HL-60 (cell line): ENCODE data around the gene POLD2.

ENCODE experiments used
- DNase-seq, 2 experiments: peaks; one replicate each; pipeline ENCODE4 v3.0.0-alpha.2; 2010 to 2020; ENCODE audit warnings: low read depth in 1 of 2, low spot score in 1 of 2
- H3K27ac ChIP-seq: fragments of 250-450 bp; sonication (Bioruptor Pico); replicated peaks from 2 replicates; pipeline ENCODE4 v1.5.1; 2020; ENCODE audit warnings: mild to moderate bottlenecking, moderate library complexity
- H3K27me3 ChIP-seq: fragments of 250-450 bp; sonication (Bioruptor Pico); 2 replicates; pipeline ENCODE4 v1.5.1; 2021; ENCODE audit warnings: mild to moderate bottlenecking, moderate library complexity; ENCODE audit not compliant: insufficient read depth, poor library complexity, severe bottlenecking
- H3K4me3 ChIP-seq: replicated peaks from 2 replicates; pipeline ENCODE4 v1.5.1; 2011; ENCODE audit warnings: mild to moderate bottlenecking, control low read depth, low read length; ENCODE audit not compliant: insufficient read depth
- CTCF ChIP-seq: IDR thresholded peaks from one replicate; pipeline ENCODE4 v1.5.1; 2011; ENCODE audit warnings: low read length, control low read depth, inconsistent platforms; ENCODE audit not compliant: insufficient read depth
- GABPA ChIP-seq: IDR thresholded peaks from 2 replicates; pipeline ENCODE4 v1.6.1; 2012; ENCODE audit warnings: low read depth
- POLR2AphosphoS5 ChIP-seq: IDR thresholded peaks from 2 replicates; pipeline ENCODE4 v1.6.1; 2012; ENCODE audit warnings: low read depth
- REST ChIP-seq: IDR thresholded peaks from 2 replicates; pipeline ENCODE4 v1.6.1; 2012; ENCODE audit warnings: low read depth; ENCODE audit not compliant: insufficient replicate concordance
- SPI1 ChIP-seq: IDR thresholded peaks from 2 replicates; pipeline ENCODE4 v1.6.1; 2012; ENCODE audit warnings: low read depth, mild to moderate bottlenecking, borderline replicate concordance

POLD2 gene

GRCh38 chr7:44142028-44142427, 18.7 kb upstream of the POLD2 start:
- no peak overlapping the region for H3K27ac ChIP-seq
- peaks cover 6% of the 10 kb centered on the region for H3K27me3 ChIP-seq
- TF ChIP-seq REST = no peak
- no peak for TF ChIP-seq CTCF
- no peak for TF ChIP-seq GABPA
- no peak for TF ChIP-seq POLR2AphosphoS5
- no peak for TF ChIP-seq SPI1
- no peak for DNase-seq
- H3K4me3 ChIP-seq = no peak overlapping the region

GRCh38 chr7:44141221-44141850, 18.0 kb upstream of the POLD2 start, which contains the start of gene MYL7:
Gene MYL7 (minus strand): TSS chr7:44141332. CDS start chr7:44141305, 27 bp downstream.
- no peak for DNase-seq
- H3K27me3 ChIP-seq = peaks cover 6% of the 10 kb centered on the region
- no peak for TF ChIP-seq POLR2AphosphoS5
- no peak within 1 kb of the TSS for H3K4me3 ChIP-seq
- H3K27ac ChIP-seq = no peak within 1 kb of the TSS

GRCh38 chr7:44140341-44140740, 17.0 kb upstream of the POLD2 start:
- no peak overlapping the region for H3K27ac ChIP-seq
- peaks cover under 1% of the 10 kb centered on the region for H3K27me3 ChIP-seq
- no peak for DNase-seq
- TF ChIP-seq POLR2AphosphoS5 (no peak), SPI1 (no peak), REST (no peak), CTCF (no peak), GABPA (no peak)
- H3K4me3 ChIP-seq = no peak overlapping the region

- DNase-seq = no peak
- no peak overlapping the region for H3K4me3 ChIP-seq
- no peaks in the 10 kb centered on the region for H3K27me3 ChIP-seq
- no peak overlapping the region for H3K27ac ChIP-seq
- TF ChIP-seq CTCF = no peak
- no peak for TF ChIP-seq REST
- no peak for TF ChIP-seq SPI1
- no peak for TF ChIP-seq GABPA
- no peak for TF ChIP-seq POLR2AphosphoS5
Observed at GRCh38 chr7:44139311-44140010, 16.1 kb upstream of the POLD2 start.
